Neural progenitor cell (in vitro differentiated cells): ENCODE results near the gene LRRC15. TPM values are rescaled to one million over a fixed set of nuclear protein-coding genes. Genes with fewer than 3 reads are reported as not detected.

Source experiments
- DNase-seq: peaks from one replicate; pipeline ENCODE4 v3.0.0-alpha.2; 2016; ENCODE audit warnings: low spot score
- H2AFZ ChIP-seq: fragments of 200-600 bp; sonication (generic); replicated peaks from 2 replicates; pipeline ENCODE4 v1.6.1; 2016; ENCODE audit warnings: antibody characterized with exemption
- H3F3A ChIP-seq: fragments of 200-600 bp; sonication (generic); 2 replicates; pipeline ENCODE4 v1.6.1; 2016; ENCODE audit warnings: antibody characterized with exemption, low read depth
- H3K27ac ChIP-seq: fragments of 200-600 bp; sonication (generic); 2 replicates; pipeline ENCODE4 v1.5.1; 2016; ENCODE audit warnings: mild to moderate bottlenecking
- H3K27me3 ChIP-seq: fragments of 200-600 bp; sonication (generic); 2 replicates; pipeline ENCODE4 v1.6.1; 2016; ENCODE audit warnings: mild to moderate bottlenecking, moderate library complexity
- H3K36me3 ChIP-seq: fragments of 200-600 bp; sonication (generic); 2 replicates; pipeline ENCODE4 v1.5.1; 2016
- H3K4me1 ChIP-seq: fragments of 200-600 bp; sonication (generic); 2 replicates; pipeline ENCODE4 v1.6.1; 2016; ENCODE audit warnings: mixed run types
- H3K4me2 ChIP-seq: fragments of 200-600 bp; sonication (generic); 2 replicates; pipeline ENCODE4 v1.6.1; 2016
- H3K4me3 ChIP-seq: fragments of 200-600 bp; sonication (generic); 2 replicates; pipeline ENCODE4 v1.5.1; 2016
- H3K79me2 ChIP-seq: fragments of 200-600 bp; sonication (generic); 2 replicates; pipeline ENCODE4 v1.6.1; 2016; ENCODE audit warnings: low read depth
- H3K9ac ChIP-seq: fragments of 200-600 bp; sonication (generic); 2 replicates; pipeline ENCODE4 v1.6.1; 2016
- H3K9me3 ChIP-seq: fragments of 200-600 bp; sonication (generic); 2 replicates; pipeline ENCODE4 v1.5.1; 2016; ENCODE audit warnings: low read depth
- H4K20me1 ChIP-seq: fragments of 200-600 bp; sonication (generic); 2 replicates; pipeline ENCODE4 v1.6.1; 2016; ENCODE audit warnings: low read depth
- H3K27ac Mint-ChIP-seq: 3 replicates; pipeline ENCODE4 v1.8.0; 2021; ENCODE audit warnings: mixed read lengths
- H3K27me3 Mint-ChIP-seq: 2 replicates; pipeline ENCODE4 v1.8.0; 2022; ENCODE audit warnings: low read depth, mild to moderate bottlenecking, inconsistent platforms, moderate library complexity, mixed read lengths; ENCODE audit not compliant: insufficient read depth
- H3K36me3 Mint-ChIP-seq: 3 replicates; pipeline ENCODE4 v1.8.0; 2021; ENCODE audit warnings: mixed read lengths
- H3K4me1 Mint-ChIP-seq: 3 replicates; pipeline ENCODE4 v1.8.0; 2021; ENCODE audit warnings: mixed read lengths
- H3K4me3 Mint-ChIP-seq: 3 replicates; pipeline ENCODE4 v1.8.0; 2021; ENCODE audit warnings: mild to moderate bottlenecking, moderate library complexity, mixed read lengths
- H3K9me3 Mint-ChIP-seq: 3 replicates; pipeline ENCODE4 v1.8.0; 2020; ENCODE audit warnings: mixed read lengths
- EZH2 ChIP-seq: fragments of 200-600 bp; sonication (generic); IDR thresholded peaks from 2 replicates; pipeline ENCODE4 v1.6.1; 2017; ENCODE audit warnings: antibody characterized with exemption, mild to moderate bottlenecking, moderate library complexity
- EZH2phosphoT487 ChIP-seq: fragments of 200-600 bp; sonication (generic); IDR thresholded peaks from 2 replicates; pipeline ENCODE4 v1.6.1; 2017; ENCODE audit warnings: antibody characterized with exemption
- total RNA-seq: library from RNA; depleted of rRNA; stranded (reverse); fragments of >200 nt; gene quantifications from 2 replicates; pipeline ENCODE4 v1.2.3, GENCODE V29; 2015; ENCODE audit warnings: low replicate concordance
- TF ChIP-seq, protein P1 (sequence below): fragments of 200-600 bp; sonication (generic); IDR thresholded peaks from 2 replicates; pipeline ENCODE4 v1.5.1; 2017; ENCODE audit warnings: antibody characterized with exemption, mild to moderate bottlenecking

The LRRC15 gene
- total RNA-seq, 1 donor from 2014 or later = not detected

DNA sequence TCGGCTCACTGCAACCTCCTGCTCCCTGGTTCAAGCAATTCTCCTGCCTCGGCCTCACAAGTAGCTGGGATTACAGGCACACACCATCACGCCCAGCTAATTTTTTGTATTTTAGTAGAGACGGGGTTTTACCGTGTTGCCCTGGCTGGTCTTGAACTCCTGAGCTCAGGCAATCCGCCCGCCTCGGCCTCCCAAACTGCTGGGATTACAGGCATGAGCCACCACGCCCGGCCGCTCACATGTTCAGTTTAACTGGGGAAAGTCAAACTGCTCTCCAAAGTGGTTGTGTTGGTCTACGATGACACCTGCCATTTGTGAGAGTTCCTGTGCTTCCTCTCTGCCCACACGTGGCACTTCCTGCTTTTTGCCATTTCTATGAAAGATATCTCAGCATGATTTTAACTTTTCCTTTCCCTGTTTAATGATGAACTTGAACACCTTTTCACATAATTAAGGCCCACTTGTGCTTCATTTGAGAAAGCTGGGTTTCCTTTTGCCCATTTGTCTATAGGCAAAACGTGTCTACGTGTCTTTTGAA is 30.4 kb upstream of the LRRC15 start:
- Mint-ChIP-seq H3K9me3 (no peaks in the 10 kb centered on the region), H3K4me3 (no peak overlapping the region), H3K27me3 (peaks cover 8% of the 10 kb centered on the region), H3K27ac (peak overlapping the region; percentile 84), H3K36me3 (peaks cover 2% of the 10 kb centered on the region), H3K4me1 (peaks cover 32% of the 10 kb centered on the region)
- Histone ChIP-seq H3K9me3 (no peaks in the 10 kb centered on the region), H3K27ac (no peak overlapping the region), H3K27me3 (peaks cover 52% of the 10 kb centered on the region), H3F3A (peaks cover 43% of the 10 kb centered on the region), H3K36me3 (no peaks in the 10 kb centered on the region), H2AFZ (no peak overlapping the region), H3K9ac (no peak overlapping the region), H3K4me2 (no peak overlapping the region), H3K79me2 (no peaks in the 10 kb centered on the region), H4K20me1 (no peaks in the 10 kb centered on the region), H3K4me3 (no peak overlapping the region), H3K4me1 (peaks cover 8% of the 10 kb centered on the region)
- DNase-seq = no peak
- TF ChIP-seq EZH2phosphoT487 (no peak), EZH2 (no peak)
- TF ChIP-seq, protein P1, sequence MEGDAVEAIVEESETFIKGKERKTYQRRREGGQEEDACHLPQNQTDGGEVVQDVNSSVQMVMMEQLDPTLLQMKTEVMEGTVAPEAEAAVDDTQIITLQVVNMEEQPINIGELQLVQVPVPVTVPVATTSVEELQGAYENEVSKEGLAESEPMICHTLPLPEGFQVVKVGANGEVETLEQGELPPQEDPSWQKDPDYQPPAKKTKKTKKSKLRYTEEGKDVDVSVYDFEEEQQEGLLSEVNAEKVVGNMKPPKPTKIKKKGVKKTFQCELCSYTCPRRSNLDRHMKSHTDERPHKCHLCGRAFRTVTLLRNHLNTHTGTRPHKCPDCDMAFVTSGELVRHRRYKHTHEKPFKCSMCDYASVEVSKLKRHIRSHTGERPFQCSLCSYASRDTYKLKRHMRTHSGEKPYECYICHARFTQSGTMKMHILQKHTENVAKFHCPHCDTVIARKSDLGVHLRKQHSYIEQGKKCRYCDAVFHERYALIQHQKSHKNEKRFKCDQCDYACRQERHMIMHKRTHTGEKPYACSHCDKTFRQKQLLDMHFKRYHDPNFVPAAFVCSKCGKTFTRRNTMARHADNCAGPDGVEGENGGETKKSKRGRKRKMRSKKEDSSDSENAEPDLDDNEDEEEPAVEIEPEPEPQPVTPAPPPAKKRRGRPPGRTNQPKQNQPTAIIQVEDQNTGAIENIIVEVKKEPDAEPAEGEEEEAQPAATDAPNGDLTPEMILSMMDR = no peak

DNA sequence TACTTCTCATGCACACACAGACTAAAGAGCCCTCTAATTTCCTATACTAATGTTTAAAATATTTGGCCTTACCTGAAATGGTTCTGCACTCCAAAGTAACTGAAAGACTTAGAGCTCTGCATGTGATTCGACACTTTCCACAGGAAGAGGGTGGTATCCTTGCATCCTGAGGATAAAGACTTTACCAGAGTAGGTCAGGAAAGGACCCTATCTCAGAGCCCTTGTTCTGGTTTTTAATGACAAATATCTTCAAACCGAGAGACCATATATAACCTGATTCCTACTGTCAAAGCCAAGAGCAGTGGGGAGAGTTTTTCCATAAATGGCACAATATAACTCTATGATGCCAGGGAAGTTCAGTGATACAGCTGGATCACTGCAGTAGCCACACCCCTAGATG is 29.6 kb upstream of the LRRC15 start, which contains the start of gene GP5:
TSS of gene GP5 (minus strand) at position 101 of the 400 bp plus-strand sequence. CDS start 984 bp downstream, outside the sequence.
- Histone ChIP-seq H3K4me3 (peak within 1 kb of the TSS; percentile 26), H4K20me1 (no peaks in the 10 kb centered on the region), H3K36me3 (no peaks in the 10 kb centered on the region), H3K9ac (no peak within 1 kb of the TSS), H3K4me2 (peak within 1 kb of the TSS; percentile 59), H3K27me3 (peaks cover 56% of the 10 kb centered on the region), H3K27ac (no peak within 1 kb of the TSS), H2AFZ (peak within 1 kb of the TSS; percentile 53), H3F3A (peaks cover 42% of the 10 kb centered on the region), H3K4me1 (peaks cover 8% of the 10 kb centered on the region), H3K79me2 (no peaks in the 10 kb centered on the region), H3K9me3 (no peaks in the 10 kb centered on the region)
- H3K9me3 Mint-ChIP-seq = no peaks in the 10 kb centered on the region
- no peak within 1 kb of the TSS for H3K4me3 Mint-ChIP-seq
- H3K36me3 Mint-ChIP-seq = peaks cover 2% of the 10 kb centered on the region
- DNase-seq = no peak
- H3K4me1 Mint-ChIP-seq = peaks cover 30% of the 10 kb centered on the region
- TF ChIP-seq, protein P1 = no peak
- TF ChIP-seq EZH2phosphoT487 (no peak), EZH2 (no peak)
- H3K27ac Mint-ChIP-seq = peak within 1 kb of the TSS; percentile 84
- peaks cover 8% of the 10 kb centered on the region for H3K27me3 Mint-ChIP-seq

DNA sequence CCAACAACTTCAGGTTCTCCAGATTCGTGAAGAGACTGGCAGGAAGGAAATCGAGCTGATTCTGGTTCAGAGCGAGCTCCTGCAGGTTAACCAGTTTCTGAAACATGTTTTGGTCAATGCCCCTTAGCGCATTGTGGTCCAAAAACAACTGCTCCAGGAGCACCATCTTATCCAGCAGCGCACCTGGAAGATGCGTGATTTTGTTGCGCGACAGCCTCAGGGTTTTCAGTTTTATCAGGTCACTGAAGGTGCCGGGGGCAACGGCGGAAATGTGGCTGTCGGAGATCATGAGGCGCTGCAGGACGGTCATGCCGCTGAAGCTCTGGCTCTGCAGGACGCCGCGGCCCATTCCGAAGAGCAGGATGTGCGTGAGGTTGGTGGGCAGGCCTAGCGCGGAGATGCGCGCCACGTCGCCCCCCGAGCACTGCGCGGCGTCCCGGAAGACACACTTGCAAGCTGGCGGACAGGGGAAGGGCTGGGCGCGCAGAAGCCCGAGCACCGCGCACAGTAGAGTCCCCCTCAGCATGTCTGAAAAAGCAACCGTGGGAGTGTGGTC is 28.3 kb upstream of the LRRC15 start:
- Mint-ChIP-seq H3K36me3 (peaks cover 2% of the 10 kb centered on the region), H3K27me3 (peaks cover 8% of the 10 kb centered on the region), H3K27ac (no peak overlapping the region), H3K9me3 (no peaks in the 10 kb centered on the region), H3K4me3 (no peak overlapping the region), H3K4me1 (peaks cover 30% of the 10 kb centered on the region)
- Histone ChIP-seq H3K27ac (no peak overlapping the region), H3K36me3 (no peaks in the 10 kb centered on the region), H3K4me1 (peaks cover 8% of the 10 kb centered on the region), H3K4me2 (peak overlapping the region; percentile 59), H3F3A (peaks cover 29% of the 10 kb centered on the region), H3K9ac (no peak overlapping the region), H3K9me3 (no peaks in the 10 kb centered on the region), H3K4me3 (peak overlapping the region; percentile 26), H3K79me2 (no peaks in the 10 kb centered on the region), H3K27me3 (peaks cover 56% of the 10 kb centered on the region), H4K20me1 (no peaks in the 10 kb centered on the region), H2AFZ (peak overlapping the region; percentile 53)
- TF ChIP-seq, protein P1 = no peak
- TF ChIP-seq EZH2phosphoT487 (peak; percentile 53), EZH2 (peak; percentile 25)
- DNase-seq = no peak
